CD14-positive monocyte (primary cell): Measurements from ENCODE around the gene DNAJC3. TPM values are rescaled to one million over a fixed set of nuclear protein-coding genes. Genes with fewer than 3 reads are reported as not detected.

Source experiments
- DNase-seq, 3 donors: peaks; one replicate each; pipeline ENCODE4 v3.0.0-alpha.2; 2011 to 2022
- H2AFZ ChIP-seq: 2 replicates; pipeline ENCODE4 v1.6.0; 2012; ENCODE audit warnings: mild to moderate bottlenecking, low read depth, low read length, inconsistent platforms; ENCODE audit not compliant: insufficient read depth, poor library complexity, severe bottlenecking
- H3K27ac ChIP-seq, 2 donors: 1 replicate in 1 of 2; 2 replicates in 1 of 2; pipeline ENCODE4 v1.5.1; 2012 to 2013; ENCODE audit warnings: low read length in 2 of 2, control low read depth in 1 of 2, inconsistent platforms in 1 of 2, low read depth in 1 of 2, mild to moderate bottlenecking in 1 of 2
- H3K27me3 ChIP-seq, 2 donors: one replicate each; pipeline versions ENCODE4 v1.6.0 to v1.6.1; 2011 to 2013; ENCODE audit warnings: low read length in 2 of 2; ENCODE audit not compliant: control insufficient read depth in 2 of 2, insufficient read depth in 2 of 2
- H3K36me3 ChIP-seq, 2 donors: replicated peaks in 1 of 2; 1 replicate in 1 of 2; 2 replicates in 1 of 2; pipeline versions ENCODE4 v1.5.1 to v1.6.1; 2012 to 2013; ENCODE audit warnings: low read length in 2 of 2, control low read depth in 1 of 2, inconsistent platforms in 1 of 2, mild to moderate bottlenecking in 1 of 2; ENCODE audit not compliant: insufficient read depth in 2 of 2, control insufficient read depth in 1 of 2
- H3K4me1 ChIP-seq, 2 donors: 1 replicate in 1 of 2; 2 replicates in 1 of 2; pipeline versions ENCODE4 v1.5.1 to v1.6.1; 2012 to 2013; ENCODE audit warnings: low read length in 2 of 2, control low read depth in 1 of 2, inconsistent platforms in 1 of 2, mild to moderate bottlenecking in 1 of 2, moderate library complexity in 1 of 2; ENCODE audit not compliant: insufficient read depth in 2 of 2, control insufficient read depth in 1 of 2
- H3K4me2 ChIP-seq: replicated peaks from 2 replicates; pipeline ENCODE3; 2012; ENCODE audit warnings: low read length, moderate library complexity, mild to moderate bottlenecking; ENCODE audit not compliant: poor library complexity, severe bottlenecking; ENCODE audit errors: extremely low read depth
- H3K4me3 ChIP-seq, 3 experiments: fragments of 200-600 bp in 1 of 3; sonication (generic) in 1 of 3; replicated peaks in 1 of 3; 1 replicate in 2 of 3; 2 replicates in 1 of 3; pipeline ENCODE4 v1.5.1; 2011 to 2013; ENCODE audit warnings: low read length in 3 of 3, mild to moderate bottlenecking in 3 of 3, control low read depth in 2 of 3, low read depth in 2 of 3, inconsistent platforms in 1 of 3, moderate library complexity in 1 of 3
- H3K79me2 ChIP-seq: 2 replicates; pipeline ENCODE4 v1.6.0; 2012; ENCODE audit warnings: mild to moderate bottlenecking, control low read depth, inconsistent platforms, low read length, moderate library complexity; ENCODE audit not compliant: insufficient read depth
- H3K9ac ChIP-seq: 2 replicates; pipeline ENCODE4 v1.6.0; 2017; ENCODE audit warnings: low read length, mild to moderate bottlenecking; ENCODE audit not compliant: insufficient read depth, poor library complexity, severe bottlenecking
- H3K9me3 ChIP-seq, 2 donors: replicated peaks in 1 of 2; 1 replicate in 1 of 2; 2 replicates in 1 of 2; pipeline versions ENCODE4 v1.5.1 to v1.6.1; 2012 to 2013; ENCODE audit warnings: low read length in 2 of 2, control low read depth in 1 of 2; ENCODE audit not compliant: control insufficient read depth in 1 of 2, insufficient read depth in 1 of 2
- H4K20me1 ChIP-seq: 2 replicates; pipeline ENCODE4 v1.6.0; 2012; ENCODE audit warnings: mild to moderate bottlenecking, low read length, control low read depth, moderate library complexity; ENCODE audit not compliant: insufficient read depth
- H3K27ac Mint-ChIP-seq, 7 donors: one replicate each; pipeline ENCODE4 v1.8.0; 2020; ENCODE audit warnings: mild to moderate bottlenecking in 7 of 7, mixed read lengths in 7 of 7, moderate library complexity in 6 of 7, inconsistent platforms in 2 of 7
- H3K27me3 Mint-ChIP-seq, 3 donors: one replicate each; pipeline ENCODE4 v1.8.0; 2021 to 2022; ENCODE audit warnings: low read depth in 3 of 3, mild to moderate bottlenecking in 3 of 3, mixed read lengths in 3 of 3, moderate library complexity in 3 of 3, inconsistent platforms in 1 of 3
- H3K36me3 Mint-ChIP-seq, 2 donors: one replicate each; pipeline ENCODE4 v1.8.0; 2020; ENCODE audit warnings: mixed read lengths in 2 of 2, inconsistent platforms in 1 of 2, mild to moderate bottlenecking in 1 of 2
- H3K4me1 Mint-ChIP-seq: one replicate; pipeline ENCODE4 v1.8.0; 2020; ENCODE audit warnings: mild to moderate bottlenecking, mixed read lengths
- H3K4me3 Mint-ChIP-seq, 2 donors: one replicate each; pipeline ENCODE4 v1.8.0; 2020; ENCODE audit warnings: mild to moderate bottlenecking in 2 of 2, mixed read lengths in 2 of 2, moderate library complexity in 1 of 2
- H3K9me3 Mint-ChIP-seq, 7 donors: one replicate each; pipeline ENCODE4 v1.8.0; 2020 to 2022; ENCODE audit warnings: mixed read lengths in 7 of 7, mild to moderate bottlenecking in 6 of 7, moderate library complexity in 6 of 7, inconsistent platforms in 2 of 7
- CTCF ChIP-seq: fragments of 200-600 bp; IDR thresholded peaks from one replicate; pipeline ENCODE4 v1.8.0; 2022; ENCODE audit warnings: antibody characterized with exemption, mild to moderate bottlenecking
- WGBS: methylation state at CpG from one replicate; pipeline ENCODE4 v1.1.5; 2013; ENCODE audit warnings: missing lambda C conversion rate; ENCODE audit not compliant: insufficient coverage; 5-methylcytosine and 5-hydroxymethylcytosine counted together
- intact Hi-C, 2 donors: fragments of 100-400 bp; cut with micrococcal nuclease; formaldehyde crosslinking; loops; one replicate each; pipeline versions ENCODE4 v1.15.0 to v1.15.1; 2023
- polyA plus RNA-seq, 3 donors: library from polyadenylated mRNA; depleted of rRNA in 1 of 3; unstranded in 2 of 3; stranded (reverse) in 1 of 3; fragments of 300-500 nt in 2 of 3; fragments of >200 nt in 1 of 3; fragmentation: Illumina TruSeq in 2 of 3; gene quantifications; 1 replicate in 2 of 3; 2 replicates in 1 of 3; pipeline ENCODE4 v1.2.3, GENCODE V29; 2012 to 2021

DNAJC3 gene
- polyA plus RNA-seq, 3 donors: 11.1 to 27.6 (median 22.3) TPM

GRCh38 chr13:95783747-95784146 is 106.8 kb downstream of the DNAJC3 start:
- DNase-seq: no peak
- H3K4me1 ChIP-seq: no peaks in the 10 kb centered on the region
- H3K9ac ChIP-seq: no peak overlapping the region
- Mint-ChIP-seq H3K9me3 (peaks cover 0 to 5% (median 0%) of the 10 kb centered on the region in 7 donors), H3K27me3 (no peaks in the 10 kb centered on the region), H3K4me1 (no peaks in the 10 kb centered on the region), H3K4me3 (no peak overlapping the region), H3K27ac (peak overlapping the region in 2 of 7 donors; percentile 21 to 29), H3K36me3 (peaks cover 54 to 62% of the 10 kb centered on the region in 2 donors)
- H2AFZ ChIP-seq: no peak overlapping the region
- no peaks in the 10 kb centered on the region for H3K27me3 ChIP-seq
- H3K4me2 ChIP-seq: no peak overlapping the region
- no peaks in the 10 kb centered on the region for H3K9me3 ChIP-seq
- peaks cover 19% of the 10 kb centered on the region for H4K20me1 ChIP-seq
- peaks cover 56 to 91% of the 10 kb centered on the region in 2 donors for H3K36me3 ChIP-seq
- no peaks in the 10 kb centered on the region for H3K79me2 ChIP-seq
- no peak overlapping the region for H3K4me3 ChIP-seq
- peak overlapping the region in 1 of 2 donors; percentile 39 for H3K27ac ChIP-seq
- no peak for TF ChIP-seq CTCF
- WGBS: 93% methylated on average over 4 of the region's 5 CpGs
- intact Hi-C loops: no loop called here

- peaks cover 0 to 11% (median 2%) of the 10 kb centered on the region in 7 donors for H3K9me3 Mint-ChIP-seq
- H3K36me3 Mint-ChIP-seq: peaks cover 60 to 68% of the 10 kb centered on the region in 2 donors
- no peaks in the 10 kb centered on the region for H3K4me1 Mint-ChIP-seq
- TF ChIP-seq CTCF: no peak
- no peak for DNase-seq
- no peak overlapping the region for H3K9ac ChIP-seq
- H3K4me3 ChIP-seq: no peak overlapping the region
- no peaks in the 10 kb centered on the region for H3K9me3 ChIP-seq
- 82% methylated on average over 3 of the region's 6 CpGs for WGBS
- no peak overlapping the region for H3K4me3 Mint-ChIP-seq
- no peak overlapping the region for H2AFZ ChIP-seq
- no peaks in the 10 kb centered on the region for H3K27me3 Mint-ChIP-seq
- H3K27ac ChIP-seq: peak overlapping the region in 1 of 2 donors; percentile 39
- no peak overlapping the region for H3K4me2 ChIP-seq
- peaks cover 25% of the 10 kb centered on the region for H4K20me1 ChIP-seq
- H3K79me2 ChIP-seq: no peaks in the 10 kb centered on the region
- no peaks in the 10 kb centered on the region for H3K4me1 ChIP-seq
- no peaks in the 10 kb centered on the region for H3K27me3 ChIP-seq
- H3K27ac Mint-ChIP-seq: peak overlapping the region in 1 of 7 donors; percentile 64
- intact Hi-C loops: no loop called here
- peaks cover 58 to 93% of the 10 kb centered on the region in 2 donors for H3K36me3 ChIP-seq
Observed at GRCh38 chr13:95784161-95784899, 107.4 kb downstream of the DNAJC3 start.
